Dermis microvascular lymphatic vessel endothelial cell (primary cell): ENCODE measurements around the gene HERC4. TPM values are rescaled to one million over a fixed set of nuclear protein-coding genes. Genes with fewer than 3 reads are reported as not detected.

Experiments
- DNase-seq, 2 donors: peaks; one replicate each; pipeline versions ENCODE4 v3.0.0 to v3.0.0-alpha.2; 2010; ENCODE audit warnings: low read depth in 2 of 2
- total RNA-seq: library from RNA; depleted of rRNA; stranded (reverse); fragments of >200 nt; gene quantifications from 2 replicates; pipeline ENCODE4 v1.2.1, GENCODE V29; 2014

HERC4 gene, protein sequence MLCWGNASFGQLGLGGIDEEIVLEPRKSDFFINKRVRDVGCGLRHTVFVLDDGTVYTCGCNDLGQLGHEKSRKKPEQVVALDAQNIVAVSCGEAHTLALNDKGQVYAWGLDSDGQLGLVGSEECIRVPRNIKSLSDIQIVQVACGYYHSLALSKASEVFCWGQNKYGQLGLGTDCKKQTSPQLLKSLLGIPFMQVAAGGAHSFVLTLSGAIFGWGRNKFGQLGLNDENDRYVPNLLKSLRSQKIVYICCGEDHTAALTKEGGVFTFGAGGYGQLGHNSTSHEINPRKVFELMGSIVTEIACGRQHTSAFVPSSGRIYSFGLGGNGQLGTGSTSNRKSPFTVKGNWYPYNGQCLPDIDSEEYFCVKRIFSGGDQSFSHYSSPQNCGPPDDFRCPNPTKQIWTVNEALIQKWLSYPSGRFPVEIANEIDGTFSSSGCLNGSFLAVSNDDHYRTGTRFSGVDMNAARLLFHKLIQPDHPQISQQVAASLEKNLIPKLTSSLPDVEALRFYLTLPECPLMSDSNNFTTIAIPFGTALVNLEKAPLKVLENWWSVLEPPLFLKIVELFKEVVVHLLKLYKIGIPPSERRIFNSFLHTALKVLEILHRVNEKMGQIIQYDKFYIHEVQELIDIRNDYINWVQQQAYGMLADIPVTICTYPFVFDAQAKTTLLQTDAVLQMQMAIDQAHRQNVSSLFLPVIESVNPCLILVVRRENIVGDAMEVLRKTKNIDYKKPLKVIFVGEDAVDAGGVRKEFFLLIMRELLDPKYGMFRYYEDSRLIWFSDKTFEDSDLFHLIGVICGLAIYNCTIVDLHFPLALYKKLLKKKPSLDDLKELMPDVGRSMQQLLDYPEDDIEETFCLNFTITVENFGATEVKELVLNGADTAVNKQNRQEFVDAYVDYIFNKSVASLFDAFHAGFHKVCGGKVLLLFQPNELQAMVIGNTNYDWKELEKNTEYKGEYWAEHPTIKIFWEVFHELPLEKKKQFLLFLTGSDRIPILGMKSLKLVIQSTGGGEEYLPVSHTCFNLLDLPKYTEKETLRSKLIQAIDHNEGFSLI
- total RNA-seq, result 33.2 and 34.0 TPM in 2 replicates

- DNase-seq, result peak; percentile 81 to 94
Observed at GRCh38 chr10:68074775-68075549, at the start of gene HERC4. Gene HERC4, minus strand, starts transcription at chr10:68075283. Its CDS starts 2,175 bp downstream, at chr10:68073108.

DNA sequence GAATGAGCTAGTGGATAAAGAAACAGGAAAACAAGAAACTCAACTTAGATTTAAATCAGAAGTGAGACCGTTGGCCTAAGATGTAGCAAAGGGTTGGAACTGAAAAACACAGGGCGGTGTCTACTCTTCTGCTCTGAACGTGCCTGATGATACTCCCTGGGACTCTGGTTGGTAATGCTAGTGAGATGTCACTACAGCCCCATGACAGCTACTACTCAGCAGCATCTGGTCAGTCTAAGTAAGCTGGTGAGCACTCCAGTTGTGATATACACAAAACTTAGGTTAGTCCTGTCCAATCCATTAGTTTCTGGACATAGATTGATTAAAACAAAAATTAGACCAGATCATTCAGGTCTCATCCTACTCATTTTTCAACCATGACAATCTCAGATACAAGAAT is 49.6 kb upstream of the HERC4 start:
- no peak for DNase-seq

GRCh38 chr10:68121852-68122251 is 46.8 kb upstream of the HERC4 start:
- DNase-seq, result no peak

DNA sequence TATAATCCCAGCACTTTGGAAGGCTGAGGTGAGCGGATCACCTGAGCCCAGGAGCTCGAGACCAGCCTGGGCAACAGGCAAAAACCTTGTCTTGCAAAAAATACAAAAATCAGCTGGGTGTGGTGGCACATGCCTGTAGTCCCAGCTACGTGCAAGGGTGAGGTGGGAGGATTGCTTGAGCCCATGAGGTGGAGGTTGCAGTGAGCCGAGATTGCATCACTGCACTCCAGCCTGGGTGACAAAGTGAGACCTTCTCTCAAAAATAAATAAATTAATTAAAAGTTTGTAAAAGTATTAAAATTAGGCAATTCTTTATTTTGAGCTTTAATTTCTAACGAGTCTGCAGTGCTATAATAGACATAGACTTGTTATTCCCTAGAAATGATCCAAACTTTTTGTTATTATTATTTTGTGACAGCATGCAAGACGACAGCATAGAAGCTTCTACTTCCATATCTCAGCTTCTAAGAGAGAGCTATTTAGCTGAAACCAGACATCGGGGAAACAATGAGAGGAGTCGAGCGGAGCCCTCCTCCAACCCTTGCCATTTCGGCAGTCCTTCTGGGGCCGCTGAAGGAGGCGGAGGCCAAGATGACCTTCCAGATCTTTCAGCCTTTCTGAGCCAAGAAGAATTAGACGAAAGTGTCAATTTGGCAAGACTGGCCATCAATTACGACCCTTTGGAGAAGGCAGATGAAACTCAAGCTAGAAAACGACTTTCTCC is 46.1 kb upstream of the HERC4 start:
- DNase-seq, result no peak

DNA sequence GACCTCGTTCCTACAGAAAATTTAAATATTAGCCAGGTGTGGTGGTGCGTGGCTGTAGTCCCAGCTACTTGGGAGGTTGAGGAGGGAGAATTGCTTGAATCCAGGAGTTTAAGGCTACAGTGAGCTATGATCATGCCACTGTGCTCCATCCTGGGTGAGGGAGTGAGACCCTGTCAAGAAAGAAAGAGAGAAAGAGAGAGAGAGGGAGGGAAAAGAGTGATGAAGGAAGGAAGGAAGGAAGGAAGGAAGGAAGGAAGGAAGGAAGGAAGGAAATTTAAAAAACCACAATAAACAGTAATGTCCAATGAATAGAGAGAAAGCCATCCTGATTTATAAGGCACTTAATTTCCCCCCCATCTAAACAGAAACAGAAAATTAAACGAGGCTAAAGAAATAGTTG is 43.6 kb upstream of the HERC4 start:
- no peak for DNase-seq

GRCh38 chr10:68112837-68113236 is 37.8 kb upstream of the HERC4 start:
- DNase-seq, result no peak

- no peak for DNase-seq
Observed at GRCh38 chr10:68111584-68111983, 36.5 kb upstream of the HERC4 start.

GRCh38 chr10:68110027-68110426 is 34.9 kb upstream of the HERC4 start:
- DNase-seq, result no peak

GRCh38 chr10:68109331-68109730 is 34.2 kb upstream of the HERC4 start, which contains the start of gene MYPN:
Gene MYPN, plus strand, starts transcription at chr10:68109488. Its CDS starts 11,951 bp downstream, at chr10:68121439.
- no peak for DNase-seq

DNA sequence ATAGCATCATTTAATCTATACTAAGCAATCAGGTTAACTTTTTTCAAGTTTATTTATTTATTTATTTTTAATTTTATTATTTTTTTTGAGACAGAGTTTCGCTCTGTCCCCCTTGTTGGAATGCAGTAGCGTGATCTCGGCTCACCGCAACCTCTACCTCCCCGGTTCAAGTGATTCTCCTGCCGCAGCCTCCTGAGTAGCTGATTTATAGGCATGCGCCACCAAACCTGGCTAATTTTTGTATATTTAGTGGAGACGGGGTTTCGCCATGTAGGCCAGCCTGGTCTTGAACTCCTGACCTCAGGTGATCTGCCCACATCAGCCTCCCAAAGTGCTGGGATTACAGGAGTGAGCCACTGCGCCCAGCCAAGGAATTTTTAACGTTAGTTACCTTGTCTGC is 33.6 kb upstream of the HERC4 start:
- DNase-seq, result no peak

DNA sequence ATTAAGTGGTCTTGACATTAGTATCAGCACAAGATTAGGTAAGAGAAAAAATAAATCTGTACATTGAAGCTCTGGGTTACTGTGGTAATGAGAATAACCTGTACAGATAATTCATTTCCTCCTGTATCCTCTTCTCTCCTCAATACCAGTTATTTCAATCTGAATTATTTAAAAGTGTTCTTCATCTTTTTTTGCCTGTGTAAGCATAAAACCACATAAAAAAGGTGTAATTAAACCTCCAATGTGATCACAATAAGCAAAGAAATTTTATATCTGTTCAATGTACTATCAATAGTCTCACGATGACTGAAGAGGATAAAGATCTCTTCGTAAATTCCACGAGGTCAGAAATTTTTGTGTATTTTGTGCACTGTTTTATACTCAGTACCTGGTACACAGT is 33.0 kb upstream of the HERC4 start:
- DNase-seq, result no peak

DNA sequence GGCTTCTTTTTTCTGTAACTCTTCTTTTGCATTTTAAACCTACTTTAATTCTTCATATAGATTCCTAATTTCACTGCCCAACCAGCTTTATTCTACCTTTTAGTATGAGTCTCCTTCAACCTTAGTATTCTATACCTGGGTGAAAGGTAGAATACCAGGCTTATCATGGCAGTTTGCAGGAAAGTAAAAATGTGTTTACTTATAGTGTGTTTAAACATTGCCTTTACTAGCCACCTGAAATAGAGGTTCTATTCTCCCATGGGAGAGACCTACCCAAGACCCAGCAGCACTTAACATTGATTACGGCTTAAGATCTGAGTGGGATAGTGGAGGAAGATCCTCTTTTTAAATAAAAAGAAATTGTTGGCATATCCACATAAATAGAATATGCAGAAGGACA is 32.6 kb upstream of the HERC4 start:
- no peak for DNase-seq

- no peak for DNase-seq
Observed at GRCh38 chr10:68106656-68107055, 31.6 kb upstream of the HERC4 start.

GRCh38 chr10:68105820-68106219 is 30.7 kb upstream of the HERC4 start:
- DNase-seq, result no peak

DNA sequence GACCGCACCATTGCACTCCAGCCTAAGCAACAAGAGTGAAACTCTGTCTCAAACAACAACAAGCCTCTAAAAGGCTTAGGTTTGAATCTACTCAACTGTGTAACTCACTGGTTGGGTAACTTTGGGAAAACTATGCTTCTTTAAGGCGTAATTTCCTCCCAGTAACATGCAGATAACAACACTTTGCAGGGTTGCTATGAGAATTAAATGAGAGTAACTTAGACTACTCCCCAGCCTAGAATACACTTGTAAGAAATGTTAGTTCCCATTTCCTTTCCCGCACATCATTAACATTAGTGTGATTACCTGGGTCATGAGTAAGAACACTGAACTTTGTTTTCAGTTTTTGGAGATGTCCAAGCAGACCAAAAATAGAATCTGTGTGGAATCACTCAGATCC is 28.8 kb upstream of the HERC4 start:
- no peak for DNase-seq

- no peak for DNase-seq
Observed at GRCh38 chr10:68103261-68103878, 28.3 kb upstream of the HERC4 start.

DNA sequence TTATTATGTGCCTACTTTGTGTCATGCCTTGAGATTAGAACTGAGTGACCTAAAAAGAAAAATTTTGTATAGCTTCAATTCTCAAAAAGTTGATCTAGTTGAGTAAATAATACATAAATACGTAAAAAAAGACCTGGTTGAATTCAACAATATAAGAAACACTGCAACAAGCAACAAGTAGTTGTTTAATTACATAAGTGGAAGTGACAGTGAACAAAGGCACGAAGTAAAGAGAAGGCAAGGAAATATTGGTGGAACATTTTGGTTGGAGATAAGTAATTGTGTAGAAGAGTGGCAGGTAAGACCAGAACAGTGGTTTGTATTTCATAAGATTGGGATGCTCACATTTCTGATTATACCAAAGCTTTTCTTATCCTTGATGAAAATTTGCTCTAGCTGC is 26.0 kb upstream of the HERC4 start:
- no peak for DNase-seq

DNA sequence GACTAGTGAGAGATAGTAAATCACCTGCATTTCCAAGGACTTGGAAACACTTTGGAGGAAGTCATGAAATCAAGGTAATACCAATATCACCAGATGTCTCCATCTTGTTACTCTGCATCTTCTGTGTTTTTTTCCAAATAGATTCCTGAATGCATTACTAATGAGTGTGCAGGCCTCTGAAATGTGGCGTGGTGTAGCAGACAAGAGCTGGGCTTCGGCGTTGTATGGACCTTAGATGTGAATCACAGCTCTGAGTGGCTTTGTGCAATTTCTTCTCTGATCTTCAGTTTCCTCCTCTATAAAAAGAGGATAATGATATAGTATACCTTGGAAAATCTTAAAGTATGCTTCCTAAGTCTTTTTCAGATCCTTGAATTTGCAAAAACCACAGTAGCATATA is 24.7 kb upstream of the HERC4 start:
- DNase-seq, result no peak

GRCh38 chr10:68096913-68097516 is 21.9 kb upstream of the HERC4 start:
- DNase-seq, result peak in 1 of 2 donors; percentile 84

GRCh38 chr10:68095153-68095552 is 20.1 kb upstream of the HERC4 start:
- peak in 1 of 2 donors; percentile 7 for DNase-seq
